Activated B cell treated with CpG ODN at 0.5 μM for 24 hours (primary cell): ENCODE results near the gene NEDD9. TPM values are rescaled to one million over a fixed set of nuclear protein-coding genes. Genes with fewer than 3 reads are reported as not detected.

Experiments
- ATAC-seq: fragments of 200-7000 bp; cut with Tn5 transposase; one replicate; pipeline ENCODE4 v1.10.0; 2021; ENCODE audit warnings: low read depth, mild to moderate bottlenecking, moderate library complexity
- CTCF ChIA-PET: fragments of 350-600 bp; sonication (Branson Sonifier 250); formaldehyde crosslinking; loops from one replicate; lab custom pipeline; 2021; ENCODE audit warnings: antibody characterized with exemption; lab: Charles Lee
- POLR2A ChIA-PET: fragments of 350-600 bp; sonication (Branson Sonifier 250); formaldehyde crosslinking; loops from one replicate; lab custom pipeline; 2021; ENCODE audit warnings: antibody characterized with exemption; lab: Charles Lee
- DNase-seq: peaks from one replicate; pipeline ENCODE4 v3.0.0; 2022
- H3K27ac Mint-ChIP-seq: one replicate; pipeline ENCODE4 v1.8.0; 2020; ENCODE audit warnings: mixed read lengths
- H3K27me3 Mint-ChIP-seq: one replicate; pipeline ENCODE4 v1.8.0; 2021; ENCODE audit warnings: mixed read lengths
- H3K36me3 Mint-ChIP-seq: one replicate; pipeline ENCODE4 v1.8.0; 2021; ENCODE audit warnings: low read depth, mixed read lengths
- H3K4me1 Mint-ChIP-seq: one replicate; pipeline ENCODE4 v1.8.0; 2021; ENCODE audit warnings: mixed read lengths
- H3K4me3 Mint-ChIP-seq: one replicate; pipeline ENCODE4 v1.8.0; 2020; ENCODE audit warnings: mild to moderate bottlenecking, mixed read lengths
- H3K9me3 Mint-ChIP-seq: one replicate; pipeline ENCODE4 v1.8.0; 2020; ENCODE audit warnings: mixed read lengths
- CTCF ChIP-seq: fragments of 200-600 bp; IDR thresholded peaks from one replicate; pipeline ENCODE4 v1.8.0; 2022; ENCODE audit warnings: antibody characterized with exemption, mild to moderate bottlenecking
- intact Hi-C: fragments of 100-400 bp; cut with micrococcal nuclease; formaldehyde crosslinking; loops from one replicate; pipeline ENCODE4 v1.15.1; 2024
- total RNA-seq: library from RNA; stranded (reverse); gene quantifications from 2 replicates; pipeline ENCODE4 v1.2.3, GENCODE V29; 2022

Gene NEDD9
- total RNA-seq, 1 donor from 2014 or later = 61.9 TPM

- Mint-ChIP-seq H3K4me3 (no peak overlapping the region), H3K27ac (no peak overlapping the region), H3K9me3 (no peaks in the 10 kb centered on the region), H3K27me3 (no peaks in the 10 kb centered on the region), H3K36me3 (peaks cover 20% of the 10 kb centered on the region), H3K4me1 (peaks cover 51% of the 10 kb centered on the region)
- no peak for TF ChIP-seq CTCF
- intact Hi-C loops = no loop called here
- CTCF ChIA-PET = no interaction called here
- POLR2A ChIA-PET = no interaction called here
- ATAC-seq (no peak), DNase-seq (no peak)
These were observed 3.4 kb downstream of the NEDD9 start for GRCh38 chr6:11228935-11229654.

- H3K4me1 Mint-ChIP-seq = peaks cover 51% of the 10 kb centered on the region
- CTCF ChIA-PET = interaction anchor here (1.1 kb wide), 1 partner anchor 269 kb away, joined by 3 read pairs; no protein-coding TSS in a partner anchor
- peaks cover 28% of the 10 kb centered on the region for H3K36me3 Mint-ChIP-seq
- no peak overlapping the region for H3K27ac Mint-ChIP-seq
- ATAC-seq (no peak), DNase-seq (no peak)
- no peaks in the 10 kb centered on the region for H3K27me3 Mint-ChIP-seq
- TF ChIP-seq CTCF = no peak
- no peak overlapping the region for H3K4me3 Mint-ChIP-seq
- POLR2A ChIA-PET = no interaction called here
- no peaks in the 10 kb centered on the region for H3K9me3 Mint-ChIP-seq
- intact Hi-C loops = no loop called here
These were observed 4.8 kb downstream of the NEDD9 start for GRCh38 chr6:11227698-11228097.

- no peak for ATAC-seq
- Mint-ChIP-seq H3K4me3 (no peak overlapping the region), H3K9me3 (no peaks in the 10 kb centered on the region), H3K4me1 (peaks cover 42% of the 10 kb centered on the region), H3K27ac (no peak overlapping the region), H3K36me3 (peaks cover 29% of the 10 kb centered on the region), H3K27me3 (no peaks in the 10 kb centered on the region)
- intact Hi-C loops = no loop called here
- ChIA-PET CTCF (no interaction called here), POLR2A (interaction anchor here (0.6 kb wide), 1 partner anchor 218 kb away, joined by 4 read pairs; no protein-coding TSS in a partner anchor)
- no peak for TF ChIP-seq CTCF
- DNase-seq = no peak
These were observed 6.5 kb downstream of the NEDD9 start for GRCh38 chr6:11226005-11226404.

- ChIA-PET POLR2A (interaction anchor here (0.7 kb wide), 1 partner anchor 146 kb away, joined by 3 read pairs; no protein-coding TSS in a partner anchor), CTCF (no interaction called here)
- DNase-seq (no peak), ATAC-seq (no peak)
- peaks cover 42% of the 10 kb centered on the region for H3K4me1 Mint-ChIP-seq
- peaks cover 38% of the 10 kb centered on the region for H3K36me3 Mint-ChIP-seq
- no peaks in the 10 kb centered on the region for H3K27me3 Mint-ChIP-seq
- intact Hi-C loops = no loop called here
- H3K9me3 Mint-ChIP-seq = no peaks in the 10 kb centered on the region
- H3K4me3 Mint-ChIP-seq = peak overlapping the region; percentile 47
- no peak for TF ChIP-seq CTCF
- peak overlapping the region; percentile 59 for H3K27ac Mint-ChIP-seq
These were observed 7.5 kb downstream of the NEDD9 start for GRCh38 chr6:11224966-11225463.

GRCh38 chr6:11224252-11224965 lies 8.1 kb downstream of the NEDD9 start:
- Mint-ChIP-seq H3K4me3 (peak overlapping the region; percentile 47), H3K4me1 (peaks cover 43% of the 10 kb centered on the region), H3K9me3 (no peaks in the 10 kb centered on the region), H3K27me3 (no peaks in the 10 kb centered on the region), H3K27ac (peak overlapping the region; percentile 59), H3K36me3 (peaks cover 44% of the 10 kb centered on the region)
- POLR2A ChIA-PET = interaction anchor here (0.7 to 3.0 kb wide), 2 partner anchors 8 to 147 kb away, joined by 3 to 13 read pairs; partner anchors contain the start of gene NEDD9
- intact Hi-C loops = no loop called here
- ATAC-seq (peak; percentile 81), DNase-seq (no peak)
- no peak for TF ChIP-seq CTCF
- CTCF ChIA-PET = interaction anchor here (0.8 kb wide), 1 partner anchor 11 kb away, joined by 3 read pairs; no protein-coding TSS in a partner anchor
